Stimulated activated naive CD8-positive, alpha-beta T cell treated with anti-CD3 and anti-CD28 coated beads, Interleukin-15, amount 100 ng/mL, for 72 hours (primary cell): ENCODE measurements around the gene VWF.

Source experiments
- ATAC-seq: fragments of 150-1000 bp; cut with Tn5 transposase; 2 replicates; pipeline ENCODE4 v1.10.0; 2021; ENCODE audit warnings: mild to moderate bottlenecking, moderate library complexity
- DNase-seq, 2 donors: peaks; one replicate each; pipeline ENCODE4 v3.0.0; 2021 to 2022
- H3K27ac Mint-ChIP-seq, 2 donors: one replicate each; pipeline ENCODE4 v1.8.0; 2022; ENCODE audit warnings: mild to moderate bottlenecking in 2 of 2, mixed read lengths in 2 of 2, moderate library complexity in 2 of 2
- H3K27me3 Mint-ChIP-seq: one replicate; pipeline ENCODE4 v1.8.0; 2022; ENCODE audit warnings: mixed read lengths
- H3K4me1 Mint-ChIP-seq: one replicate; pipeline ENCODE4 v1.8.0; 2022; ENCODE audit warnings: mild to moderate bottlenecking, mixed read lengths
- H3K4me3 Mint-ChIP-seq, 2 donors: one replicate each; pipeline ENCODE4 v1.8.0; 2022; ENCODE audit warnings: mild to moderate bottlenecking in 2 of 2, mixed read lengths in 2 of 2, moderate library complexity in 1 of 2
- H3K9me3 Mint-ChIP-seq, 2 donors: one replicate each; pipeline ENCODE4 v1.8.0; 2022; ENCODE audit warnings: mixed read lengths in 2 of 2

The VWF gene

DNA sequence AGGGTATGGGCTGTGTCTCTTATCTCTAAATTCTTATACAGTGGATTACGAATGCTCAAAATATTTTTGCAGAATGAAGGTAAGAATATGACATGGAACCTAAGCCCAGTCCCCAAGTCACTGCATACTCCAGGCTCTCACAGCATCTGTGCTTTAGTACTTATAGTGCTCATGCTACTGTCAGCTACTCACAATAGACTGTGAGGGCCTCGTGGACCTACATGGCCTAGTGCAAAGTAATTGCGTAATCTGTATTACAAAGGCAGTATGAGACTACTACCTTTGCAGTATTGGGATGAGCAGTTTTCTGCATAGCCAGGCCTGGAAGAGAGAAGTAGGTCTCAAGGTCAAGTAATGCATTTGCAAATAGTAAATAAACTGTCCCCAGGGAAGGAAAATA, 27.9 kb downstream of the VWF start:
- no peak for DNase-seq
- Mint-ChIP-seq H3K4me1 (peaks cover 11% of the 10 kb centered on the region), H3K27ac (no peak overlapping the region), H3K9me3 (no peaks in the 10 kb centered on the region), H3K4me3 (no peak overlapping the region), H3K27me3 (peaks cover 11% of the 10 kb centered on the region)
- no peak for ATAC-seq

- Mint-ChIP-seq H3K4me1 (peaks cover 18% of the 10 kb centered on the region), H3K9me3 (no peaks in the 10 kb centered on the region), H3K27ac (no peak overlapping the region), H3K4me3 (no peak overlapping the region), H3K27me3 (peaks cover 11% of the 10 kb centered on the region)
- DNase-seq (no peak), ATAC-seq (no peak)
These were observed 29.2 kb downstream of the VWF start for GRCh38 chr12:6095269-6095668.

DNA sequence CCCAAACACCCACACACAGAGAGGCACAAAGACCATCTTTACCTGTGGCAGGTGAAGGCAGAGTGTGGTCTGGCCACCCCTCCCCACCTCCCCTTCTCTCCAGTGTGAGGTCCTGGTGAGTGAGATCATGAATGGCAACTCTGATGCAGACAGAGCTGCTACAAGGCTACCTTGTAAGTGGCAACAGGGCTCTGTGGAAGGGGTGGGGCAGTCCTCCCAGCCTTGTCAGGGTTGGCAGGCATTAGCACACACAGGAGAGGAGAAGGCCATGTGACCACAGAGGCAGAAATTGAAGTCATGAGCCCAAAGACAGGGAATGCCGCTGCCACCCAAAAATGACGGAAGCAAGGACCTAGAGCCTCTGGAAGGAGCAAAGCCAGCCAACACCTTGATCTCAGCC, 30.7 kb downstream of the VWF start:
- Mint-ChIP-seq H3K27ac (no peak overlapping the region), H3K4me3 (no peak overlapping the region), H3K9me3 (no peaks in the 10 kb centered on the region), H3K4me1 (peaks cover 22% of the 10 kb centered on the region), H3K27me3 (peaks cover 11% of the 10 kb centered on the region)
- no peak for ATAC-seq
- DNase-seq: no peak

DNA sequence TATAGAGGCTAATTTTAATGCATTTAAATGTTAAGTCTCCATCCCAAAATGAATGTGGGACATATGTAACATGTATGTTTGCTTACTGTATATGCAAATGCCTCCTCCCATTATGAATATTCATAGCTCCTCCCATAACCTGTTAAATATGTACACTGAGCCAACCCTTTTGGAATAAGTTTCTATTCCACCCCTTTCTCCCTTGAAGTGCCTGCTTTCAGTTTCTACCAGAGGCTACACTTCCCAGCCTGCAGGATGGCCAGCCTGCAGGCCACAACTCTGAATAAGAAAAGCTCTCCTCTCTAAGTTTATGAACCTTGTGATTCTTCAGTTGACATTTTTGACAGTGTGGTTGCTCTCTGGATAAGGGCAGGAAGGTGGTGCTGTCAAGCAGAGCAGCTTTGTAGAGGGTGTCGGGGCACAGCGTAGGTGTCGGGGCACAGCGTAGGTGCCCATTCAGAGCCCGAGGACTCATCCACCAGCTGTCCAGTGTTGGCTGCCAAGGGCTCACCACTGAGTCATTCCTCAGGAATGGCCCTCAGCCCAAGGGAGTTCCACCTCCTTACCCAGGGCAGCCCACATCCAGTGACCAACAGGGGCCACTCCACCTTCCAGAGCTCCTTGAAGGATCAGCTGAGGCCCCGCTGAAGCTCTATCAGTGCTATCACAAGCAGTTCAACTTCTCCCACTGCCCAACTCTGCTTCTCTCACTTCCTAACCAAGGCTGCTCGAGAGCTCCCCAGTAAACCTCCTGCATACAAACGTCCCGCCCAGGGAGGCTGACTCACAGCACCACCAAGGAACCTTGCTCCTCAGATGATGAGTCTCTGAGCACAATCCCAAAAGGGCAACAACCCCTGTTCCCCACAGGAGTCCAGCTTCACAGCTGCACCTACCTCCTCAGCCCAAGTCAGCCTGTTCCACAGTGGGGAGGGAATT, 31.4 kb downstream of the VWF start:
- Mint-ChIP-seq H3K27me3 (peaks cover 11% of the 10 kb centered on the region), H3K4me1 (peaks cover 24% of the 10 kb centered on the region), H3K27ac (peak overlapping the region in 1 of 2 donors; percentile 49), H3K9me3 (no peaks in the 10 kb centered on the region), H3K4me3 (no peak overlapping the region)
- DNase-seq (no peak), ATAC-seq (no peak)

DNA sequence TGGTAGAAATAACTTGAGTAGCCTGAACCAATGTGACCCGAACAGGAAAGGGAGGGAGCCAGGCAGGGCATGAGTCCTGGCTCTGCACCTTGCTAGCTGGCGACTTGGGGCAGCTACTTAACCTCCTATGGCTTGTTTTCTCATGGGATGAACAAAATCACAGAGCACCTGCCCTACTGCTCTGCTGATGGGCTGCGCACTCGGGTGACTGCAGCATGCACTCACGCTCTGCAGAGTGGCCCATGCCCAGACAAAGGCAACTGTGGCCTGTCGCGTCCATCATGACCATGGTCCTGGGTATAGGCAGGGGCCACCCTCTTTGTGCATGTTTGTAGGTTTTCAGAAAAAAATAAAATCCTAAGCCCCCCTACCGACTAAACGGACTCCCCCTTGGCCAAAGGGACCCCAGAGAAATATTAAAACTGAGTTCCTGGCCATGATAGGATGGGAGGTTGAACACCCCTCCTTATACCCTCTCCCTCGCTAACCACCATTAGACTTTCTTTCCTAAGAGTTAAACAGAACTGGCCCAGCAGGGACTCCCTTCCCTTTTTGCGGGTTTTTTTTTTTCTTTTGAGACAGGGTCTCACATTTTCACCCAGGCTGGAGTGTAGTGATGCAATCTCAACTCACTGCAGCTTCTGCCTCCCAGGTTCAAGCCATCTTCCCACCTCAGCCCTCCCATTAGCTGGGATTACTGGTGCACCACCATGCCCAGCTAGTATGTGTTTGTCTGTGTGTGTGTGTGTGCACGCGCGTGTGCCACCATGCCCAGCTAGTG, 32.5 kb downstream of the VWF start:
- H3K4me1 Mint-ChIP-seq: peaks cover 24% of the 10 kb centered on the region
- H3K27me3 Mint-ChIP-seq: peaks cover 11% of the 10 kb centered on the region
- H3K4me3 Mint-ChIP-seq: no peak overlapping the region
- ATAC-seq (no peak), DNase-seq (no peak)
- no peak overlapping the region for H3K27ac Mint-ChIP-seq
- no peaks in the 10 kb centered on the region for H3K9me3 Mint-ChIP-seq

DNA sequence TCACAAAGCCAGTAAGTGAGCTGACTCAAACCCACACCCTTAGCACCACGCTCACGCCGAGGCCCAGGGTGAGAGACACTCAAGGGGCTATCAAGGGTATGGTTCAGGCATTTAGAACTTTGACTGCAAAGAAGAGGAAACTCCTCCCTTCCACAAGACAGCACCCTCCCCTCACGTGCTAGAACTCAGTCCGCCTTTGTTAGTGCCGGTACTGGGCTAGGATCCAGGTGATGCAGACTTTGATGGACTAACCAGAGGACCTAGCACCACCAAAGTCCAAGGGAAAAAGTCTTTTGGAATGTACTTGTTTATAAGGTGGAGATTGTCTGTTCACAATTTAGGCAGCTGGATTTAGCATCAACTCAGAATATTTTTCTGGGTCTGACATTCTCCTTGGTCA, 33.7 kb downstream of the VWF start:
- H3K4me1 Mint-ChIP-seq: peaks cover 24% of the 10 kb centered on the region
- no peak overlapping the region for H3K4me3 Mint-ChIP-seq

GRCh38 chr12:6088921-6089747, 35.3 kb downstream of the VWF start:
- H3K9me3 Mint-ChIP-seq: no peaks in the 10 kb centered on the region
- no peak overlapping the region for H3K4me3 Mint-ChIP-seq
- ATAC-seq: no peak
- H3K27ac Mint-ChIP-seq: no peak overlapping the region
- DNase-seq: no peak
- peaks cover 24% of the 10 kb centered on the region for H3K4me1 Mint-ChIP-seq
- H3K27me3 Mint-ChIP-seq: peaks cover 11% of the 10 kb centered on the region

More for the DNA sequence above, 33.7 kb downstream of the VWF start:
- Mint-ChIP-seq H3K9me3 (no peaks in the 10 kb centered on the region), H3K27ac (no peak overlapping the region), H3K27me3 (peaks cover 11% of the 10 kb centered on the region)
- ATAC-seq (no peak), DNase-seq (no peak)

DNA sequence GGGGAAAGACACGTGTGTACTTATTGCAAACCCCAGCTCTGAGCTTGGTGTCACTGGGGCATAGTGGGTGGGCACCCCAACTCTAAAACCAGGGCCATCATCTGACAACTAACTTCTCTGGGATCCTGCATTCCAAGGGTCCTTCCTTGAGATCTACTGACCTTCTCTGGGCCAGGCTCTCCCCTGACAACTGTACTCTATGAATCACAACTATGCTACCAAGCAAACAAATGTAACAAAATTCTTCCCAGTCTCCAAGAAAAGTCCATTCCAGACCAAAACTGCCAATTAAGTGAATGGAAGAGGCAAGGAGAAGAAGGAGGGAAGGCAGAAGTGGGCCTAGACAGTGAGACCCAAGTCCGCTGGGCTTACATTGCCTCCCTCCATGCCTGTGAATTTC, 38.2 kb downstream of the VWF start:
- ATAC-seq (no peak), DNase-seq (no peak)
- no peaks in the 10 kb centered on the region for H3K9me3 Mint-ChIP-seq
- no peak overlapping the region for H3K4me3 Mint-ChIP-seq
- no peaks in the 10 kb centered on the region for H3K27me3 Mint-ChIP-seq
- H3K4me1 Mint-ChIP-seq: peaks cover 13% of the 10 kb centered on the region
- H3K27ac Mint-ChIP-seq: no peak overlapping the region

DNA sequence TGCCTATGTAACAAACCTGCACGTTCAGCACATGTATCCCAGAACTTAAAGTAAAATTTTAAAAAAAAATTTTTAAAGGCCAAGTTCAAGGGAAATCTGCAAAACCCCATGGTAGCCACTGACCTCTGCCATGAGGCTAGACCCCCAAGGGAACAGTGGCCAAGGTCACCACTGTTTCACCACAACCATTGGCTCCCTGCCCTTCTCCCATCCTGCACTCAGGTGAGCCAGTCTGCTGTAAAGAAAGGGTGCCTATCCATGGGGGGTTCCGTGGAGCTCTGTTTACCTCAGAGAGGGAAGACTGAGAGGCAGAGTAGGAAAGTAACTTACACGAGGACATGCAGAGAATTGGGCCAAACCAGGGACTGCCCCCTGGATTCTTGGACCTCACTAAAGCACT, 38.6 kb downstream of the VWF start:
- no peaks in the 10 kb centered on the region for H3K9me3 Mint-ChIP-seq
- peaks cover 11% of the 10 kb centered on the region for H3K4me1 Mint-ChIP-seq
- H3K27ac Mint-ChIP-seq: no peak overlapping the region
- no peak for ATAC-seq
- DNase-seq: no peak
- no peaks in the 10 kb centered on the region for H3K27me3 Mint-ChIP-seq
- H3K4me3 Mint-ChIP-seq: no peak overlapping the region

DNA sequence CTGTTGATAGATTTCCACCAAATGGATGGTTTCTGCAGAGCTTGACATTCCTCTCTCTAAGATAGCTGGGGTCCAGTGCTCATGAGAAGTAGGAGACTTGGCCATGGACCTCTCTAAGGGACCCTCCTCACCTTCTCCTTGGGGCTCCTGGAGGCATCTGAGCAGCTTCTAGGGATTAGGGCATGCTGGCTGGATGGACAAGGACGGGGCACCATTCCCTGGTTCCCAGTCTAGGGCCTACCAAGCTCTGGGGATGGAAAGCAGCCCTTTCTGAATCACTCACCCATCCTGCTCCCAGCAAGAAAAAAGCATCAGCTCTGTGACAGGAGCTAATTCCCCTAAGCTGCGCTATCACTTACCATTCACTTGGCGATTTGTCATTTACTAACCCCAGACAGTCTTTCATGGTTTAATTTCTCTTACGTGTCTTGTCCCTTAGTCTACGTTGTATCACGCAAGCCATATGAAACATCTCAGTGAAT, 39.5 kb downstream of the VWF start:
- ATAC-seq (no peak), DNase-seq (no peak)
- Mint-ChIP-seq H3K27ac (no peak overlapping the region), H3K27me3 (no peaks in the 10 kb centered on the region), H3K4me1 (peaks cover 6% of the 10 kb centered on the region), H3K4me3 (no peak overlapping the region), H3K9me3 (no peaks in the 10 kb centered on the region)

GRCh38 chr12:6084261-6084968, 40.1 kb downstream of the VWF start:
- DNase-seq: no peak
- no peak overlapping the region for H3K4me3 Mint-ChIP-seq
- H3K27me3 Mint-ChIP-seq: no peaks in the 10 kb centered on the region
- no peaks in the 10 kb centered on the region for H3K9me3 Mint-ChIP-seq
- ATAC-seq: no peak
- H3K4me1 Mint-ChIP-seq: peaks cover 6% of the 10 kb centered on the region
- peak overlapping the region; percentile 14 to 50 for H3K27ac Mint-ChIP-seq

DNA sequence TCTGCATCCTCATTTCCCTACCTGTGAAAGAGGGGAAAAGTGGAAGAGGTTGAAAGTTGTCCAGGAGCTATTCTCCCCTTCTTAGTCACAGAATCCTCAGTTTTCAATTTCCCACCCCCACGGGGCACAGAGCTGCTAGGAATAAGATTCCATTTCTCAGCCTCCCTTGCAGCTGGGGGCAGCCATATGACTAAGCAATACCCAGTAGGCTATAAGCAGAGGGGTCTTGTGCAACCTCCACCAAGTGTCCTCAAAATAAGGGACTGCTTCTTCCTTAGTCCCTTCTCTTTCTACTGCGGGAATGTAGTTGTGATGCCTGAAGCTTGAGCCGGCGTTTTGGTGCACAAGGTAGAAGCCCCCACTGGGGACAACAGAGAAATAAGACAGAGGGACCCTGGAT, 40.9 kb downstream of the VWF start:
- Mint-ChIP-seq H3K27me3 (no peaks in the 10 kb centered on the region), H3K4me3 (no peak overlapping the region), H3K9me3 (no peaks in the 10 kb centered on the region), H3K4me1 (peaks cover under 1% of the 10 kb centered on the region), H3K27ac (no peak overlapping the region)
- DNase-seq: no peak
- ATAC-seq: no peak

- Mint-ChIP-seq H3K4me1 (peaks cover 5% of the 10 kb centered on the region), H3K9me3 (no peaks in the 10 kb centered on the region), H3K27ac (no peak overlapping the region), H3K27me3 (peaks cover 8% of the 10 kb centered on the region), H3K4me3 (no peak overlapping the region)
- ATAC-seq (no peak), DNase-seq (no peak)
These were observed 41.9 kb downstream of the VWF start for GRCh38 chr12:6082613-6083012.

DNA sequence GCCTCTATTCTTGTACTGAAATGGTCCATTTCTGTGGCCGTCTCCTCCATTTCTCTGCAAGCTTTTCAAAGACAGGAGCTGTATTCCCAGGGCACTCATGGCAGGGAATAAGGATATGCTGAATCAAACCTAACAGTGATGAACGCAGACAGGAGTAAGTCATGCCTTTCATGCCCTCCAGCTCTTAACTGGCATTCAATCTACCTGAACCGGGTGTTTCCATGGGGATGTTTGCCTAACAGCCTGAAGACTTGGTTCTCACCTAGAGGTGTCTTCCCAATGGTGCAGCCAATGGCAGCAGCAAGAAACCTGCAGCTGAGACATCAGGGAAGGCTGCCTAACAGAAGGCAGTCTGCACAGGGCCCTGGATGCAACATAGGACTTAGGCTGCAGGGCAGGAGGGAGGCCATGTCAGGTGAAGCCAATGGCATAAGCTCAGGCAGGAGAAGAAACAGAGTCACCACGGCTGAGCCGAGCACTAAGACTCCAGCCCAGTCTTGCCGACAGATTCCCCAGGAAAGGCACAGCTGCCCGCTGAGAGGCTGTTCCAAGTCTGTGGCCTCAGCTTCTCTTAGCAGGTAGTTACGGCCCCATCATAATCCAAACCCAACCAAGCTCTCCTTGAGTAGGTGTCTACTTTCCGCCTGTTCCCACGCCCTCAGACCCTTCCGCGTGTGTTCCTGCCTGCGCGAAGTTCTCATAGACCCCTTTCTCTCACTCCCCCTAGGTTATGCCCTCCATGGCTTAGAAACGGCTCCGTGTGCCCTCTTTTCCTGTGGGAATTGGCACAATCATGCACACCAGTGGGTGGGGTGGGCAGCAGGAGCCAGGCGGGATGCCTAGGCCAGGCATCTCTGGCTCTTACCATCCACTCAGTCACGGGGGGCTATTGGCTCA, 44.1 kb downstream of the VWF start:
- Mint-ChIP-seq H3K4me1 (peaks cover 14% of the 10 kb centered on the region), H3K27ac (peak overlapping the region in 1 of 2 donors; percentile 0), H3K4me3 (no peak overlapping the region), H3K27me3 (peaks cover 21% of the 10 kb centered on the region), H3K9me3 (no peaks in the 10 kb centered on the region)
- ATAC-seq (no peak), DNase-seq (no peak)
